Smooth muscle cell (in vitro differentiated cells): Measurements from ENCODE around the gene CDH4. TPM values are rescaled to one million over a fixed set of nuclear protein-coding genes. Genes with fewer than 3 reads are reported as not detected.

Source experiments
- DNase-seq: peaks from one replicate; lab custom pipeline; 2025; ENCODE audit not compliant: unreplicated experiment; lab: John Stamatoyannopoulos, UW
- H2AFZ ChIP-seq: fragments of 200-600 bp; sonication (generic); 2 replicates; pipeline ENCODE4 v1.6.0; 2016; ENCODE audit warnings: antibody characterized with exemption, low read depth, mild to moderate bottlenecking
- H3F3A ChIP-seq: fragments of 200-600 bp; sonication (generic); 2 replicates; pipeline ENCODE4 v1.6.0; 2017; ENCODE audit warnings: antibody characterized with exemption, low read depth
- H3K27ac ChIP-seq: fragments of 200-600 bp; sonication (generic); 2 replicates; pipeline ENCODE4 v1.5.1; 2016; ENCODE audit warnings: low read depth, mild to moderate bottlenecking
- H3K27me3 ChIP-seq: fragments of 200-600 bp; sonication (generic); 2 replicates; pipeline ENCODE4 v1.6.1; 2016; ENCODE audit warnings: low read depth, mild to moderate bottlenecking
- H3K36me3 ChIP-seq: fragments of 200-600 bp; sonication (generic); 2 replicates; pipeline ENCODE4 v1.5.1; 2016; ENCODE audit warnings: low read depth
- H3K4me1 ChIP-seq: fragments of 200-600 bp; sonication (generic); 2 replicates; pipeline ENCODE4 v1.5.1; 2016; ENCODE audit warnings: low read depth
- H3K4me2 ChIP-seq: fragments of 200-600 bp; sonication (generic); 2 replicates; pipeline ENCODE4 v1.6.0; 2016; ENCODE audit warnings: mild to moderate bottlenecking
- H3K4me3 ChIP-seq: fragments of 200-600 bp; sonication (generic); 2 replicates; pipeline ENCODE4 v1.5.1; 2016; ENCODE audit warnings: mild to moderate bottlenecking
- H3K79me2 ChIP-seq: fragments of 200-600 bp; sonication (generic); 2 replicates; pipeline ENCODE4 v1.6.0; 2016; ENCODE audit warnings: low read depth, mild to moderate bottlenecking
- H3K9ac ChIP-seq: fragments of 200-600 bp; sonication (generic); 2 replicates; pipeline ENCODE4 v1.6.0; 2016; ENCODE audit warnings: low read depth
- H3K9me3 ChIP-seq: fragments of 200-600 bp; sonication (generic); replicated peaks from 2 replicates; pipeline ENCODE4 v1.5.1; 2016; ENCODE audit warnings: low read depth
- H4K20me1 ChIP-seq: fragments of 200-600 bp; sonication (generic); 2 replicates; pipeline ENCODE4 v1.6.0; 2016; ENCODE audit warnings: low read depth
- WGBS: methylation state at CpG from one replicate; pipeline ENCODE4 v1.1.7; 2016; ENCODE audit warnings: low lambda C conversion rate; 5-methylcytosine and 5-hydroxymethylcytosine counted together
- polyA plus RNA-seq: library from polyadenylated mRNA; unstranded; fragments of >200 nt; fragmentation: Nextera tagmentation; extraction: Ambion mirVana; gene quantifications from 2 replicates; pipeline ENCODE4 v1.2.1, GENCODE V29; 2016
- total RNA-seq: library from RNA; depleted of rRNA; stranded (reverse); fragments of >200 nt; gene quantifications from 2 replicates; pipeline ENCODE4 v1.2.3, GENCODE V29; 2014
- TF ChIP-seq, protein P1 (sequence below): fragments of 200-600 bp; sonication (generic); IDR thresholded peaks from 2 replicates; pipeline ENCODE4 v1.5.1; 2017; ENCODE audit warnings: borderline replicate concordance, mild to moderate bottlenecking, antibody characterized with exemption; ENCODE audit not compliant: insufficient read depth, poor library complexity, severe bottlenecking

CDH4 gene
- total and polyA plus RNA-seq, 2 experiments from 2014 or later: 0.03 to 0.04 TPM

DNA sequence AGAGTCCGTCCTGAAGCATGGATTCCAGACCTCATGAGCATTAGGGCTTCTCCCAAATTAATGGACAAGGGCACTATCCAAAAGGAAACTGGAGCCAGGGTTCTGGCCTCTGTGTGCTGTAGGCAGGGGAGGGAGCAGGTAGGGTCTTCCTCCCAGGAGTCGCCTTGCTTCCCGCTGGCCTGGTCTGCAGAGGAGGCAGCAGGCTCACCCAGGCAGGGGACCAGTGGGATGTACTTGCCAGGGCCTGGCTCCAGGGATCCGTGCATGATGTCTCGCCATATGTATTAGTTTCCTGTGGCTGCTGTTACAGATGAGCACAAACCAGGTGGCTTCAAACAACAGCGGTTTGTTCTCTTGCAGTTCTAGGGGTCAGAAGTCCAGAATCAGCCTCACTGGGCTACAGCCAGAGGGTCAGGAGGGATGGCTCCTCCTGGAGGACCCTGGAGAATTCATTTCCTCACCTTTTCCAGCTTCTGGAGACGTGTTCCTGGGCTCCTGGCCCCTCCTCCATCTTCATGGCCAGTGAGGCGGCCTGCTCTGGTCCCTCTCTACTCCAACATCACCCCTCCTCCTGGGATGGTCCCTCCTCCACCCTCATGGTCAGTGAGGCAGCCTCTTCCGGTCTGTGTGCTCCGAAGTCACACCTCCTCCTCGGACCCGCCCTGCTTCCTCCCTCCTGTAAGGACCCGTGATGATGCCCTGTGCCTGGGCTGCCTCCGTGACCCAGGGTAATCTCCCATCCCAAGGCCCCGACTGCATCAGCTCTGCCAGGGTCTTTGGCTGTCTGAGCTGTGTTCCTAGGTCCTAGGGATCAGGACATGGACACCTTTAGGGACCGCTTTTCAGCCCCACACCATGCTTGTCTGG, 329.1 kb downstream of the CDH4 start:
- Histone ChIP-seq H3K27me3 (peaks cover 12% of the 10 kb centered on the region), H3K4me2 (no peak overlapping the region), H3K36me3 (no peaks in the 10 kb centered on the region), H3K79me2 (no peaks in the 10 kb centered on the region), H2AFZ (no peak overlapping the region), H3K9ac (no peak overlapping the region), H3K9me3 (no peaks in the 10 kb centered on the region), H3K27ac (no peak overlapping the region), H3F3A (no peaks in the 10 kb centered on the region), H3K4me1 (no peaks in the 10 kb centered on the region), H3K4me3 (no peak overlapping the region), H4K20me1 (no peaks in the 10 kb centered on the region)
- TF ChIP-seq, protein P1, sequence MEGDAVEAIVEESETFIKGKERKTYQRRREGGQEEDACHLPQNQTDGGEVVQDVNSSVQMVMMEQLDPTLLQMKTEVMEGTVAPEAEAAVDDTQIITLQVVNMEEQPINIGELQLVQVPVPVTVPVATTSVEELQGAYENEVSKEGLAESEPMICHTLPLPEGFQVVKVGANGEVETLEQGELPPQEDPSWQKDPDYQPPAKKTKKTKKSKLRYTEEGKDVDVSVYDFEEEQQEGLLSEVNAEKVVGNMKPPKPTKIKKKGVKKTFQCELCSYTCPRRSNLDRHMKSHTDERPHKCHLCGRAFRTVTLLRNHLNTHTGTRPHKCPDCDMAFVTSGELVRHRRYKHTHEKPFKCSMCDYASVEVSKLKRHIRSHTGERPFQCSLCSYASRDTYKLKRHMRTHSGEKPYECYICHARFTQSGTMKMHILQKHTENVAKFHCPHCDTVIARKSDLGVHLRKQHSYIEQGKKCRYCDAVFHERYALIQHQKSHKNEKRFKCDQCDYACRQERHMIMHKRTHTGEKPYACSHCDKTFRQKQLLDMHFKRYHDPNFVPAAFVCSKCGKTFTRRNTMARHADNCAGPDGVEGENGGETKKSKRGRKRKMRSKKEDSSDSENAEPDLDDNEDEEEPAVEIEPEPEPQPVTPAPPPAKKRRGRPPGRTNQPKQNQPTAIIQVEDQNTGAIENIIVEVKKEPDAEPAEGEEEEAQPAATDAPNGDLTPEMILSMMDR: no peak
- no peak for DNase-seq
- WGBS: 92% methylated on average over 16 of the region's 16 CpGs

DNA sequence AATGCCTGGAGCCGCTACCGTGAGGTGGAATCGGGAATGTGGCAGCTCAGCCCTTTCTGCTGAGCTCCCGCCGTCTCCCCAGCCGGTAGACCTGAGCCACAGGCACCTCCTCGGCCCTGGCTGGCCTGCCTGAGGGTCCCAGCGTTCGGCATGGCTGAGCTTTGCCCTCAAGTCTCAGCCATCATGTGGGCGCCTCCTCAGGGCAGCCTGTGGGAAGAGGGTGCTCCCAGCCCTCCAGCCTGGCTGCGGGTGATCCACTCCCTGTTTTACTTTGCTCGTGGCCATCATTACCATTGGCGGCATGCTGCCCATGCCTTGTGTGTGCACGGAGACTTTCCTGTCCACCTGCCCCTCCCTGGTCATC, 329.7 kb downstream of the CDH4 start:
- WGBS: 91% methylated on average over 14 of the region's 14 CpGs
- Histone ChIP-seq H3K4me2 (no peak overlapping the region), H2AFZ (no peak overlapping the region), H3K79me2 (no peaks in the 10 kb centered on the region), H3K9me3 (no peaks in the 10 kb centered on the region), H4K20me1 (no peaks in the 10 kb centered on the region), H3K27ac (no peak overlapping the region), H3K27me3 (peaks cover 9% of the 10 kb centered on the region), H3K4me3 (no peak overlapping the region), H3K9ac (no peak overlapping the region), H3K4me1 (no peaks in the 10 kb centered on the region), H3K36me3 (no peaks in the 10 kb centered on the region), H3F3A (no peaks in the 10 kb centered on the region)
- TF ChIP-seq, protein P1: no peak
- DNase-seq: no peak

- Histone ChIP-seq H3K4me2 (no peak overlapping the region), H3K36me3 (no peaks in the 10 kb centered on the region), H3K9ac (no peak overlapping the region), H3K79me2 (no peaks in the 10 kb centered on the region), H3K4me3 (no peak overlapping the region), H3K27ac (no peak overlapping the region), H3F3A (no peaks in the 10 kb centered on the region), H3K9me3 (no peaks in the 10 kb centered on the region), H4K20me1 (no peaks in the 10 kb centered on the region), H3K4me1 (no peaks in the 10 kb centered on the region), H2AFZ (no peak overlapping the region), H3K27me3 (peaks cover 4% of the 10 kb centered on the region)
- 89% methylated on average over 15 of the region's 15 CpGs for WGBS
- no peak for DNase-seq
- TF ChIP-seq, protein P1: no peak
Measured at GRCh38 chr20:61582196-61582923, 330.3 kb downstream of the CDH4 start.
